Stimulated activated CD8-positive, alpha-beta memory T cell treated with anti-CD3 and anti-CD28 coated beads, Interleukin-7, amount 100 ng/mL, for 48 hours (primary cell): ENCODE data around the gene FILIP1.
"Not testable (repeated sequence)": the region's sequence is repeated elsewhere in the genome, so short reads cannot be mapped to it uniquely, and the experiment has no call there.

Source experiments
- DNase-seq, 2 donors: peaks; one replicate each; pipeline ENCODE4 v3.0.0-alpha.2; 2020; ENCODE audit warnings: low read depth in 1 of 2; ENCODE audit errors: extremely low read depth in 1 of 2

Gene FILIP1

GRCh38 chr6:75422024-75422639 is 71.5 kb downstream of the FILIP1 start:
- no peak for DNase-seq

DNA sequence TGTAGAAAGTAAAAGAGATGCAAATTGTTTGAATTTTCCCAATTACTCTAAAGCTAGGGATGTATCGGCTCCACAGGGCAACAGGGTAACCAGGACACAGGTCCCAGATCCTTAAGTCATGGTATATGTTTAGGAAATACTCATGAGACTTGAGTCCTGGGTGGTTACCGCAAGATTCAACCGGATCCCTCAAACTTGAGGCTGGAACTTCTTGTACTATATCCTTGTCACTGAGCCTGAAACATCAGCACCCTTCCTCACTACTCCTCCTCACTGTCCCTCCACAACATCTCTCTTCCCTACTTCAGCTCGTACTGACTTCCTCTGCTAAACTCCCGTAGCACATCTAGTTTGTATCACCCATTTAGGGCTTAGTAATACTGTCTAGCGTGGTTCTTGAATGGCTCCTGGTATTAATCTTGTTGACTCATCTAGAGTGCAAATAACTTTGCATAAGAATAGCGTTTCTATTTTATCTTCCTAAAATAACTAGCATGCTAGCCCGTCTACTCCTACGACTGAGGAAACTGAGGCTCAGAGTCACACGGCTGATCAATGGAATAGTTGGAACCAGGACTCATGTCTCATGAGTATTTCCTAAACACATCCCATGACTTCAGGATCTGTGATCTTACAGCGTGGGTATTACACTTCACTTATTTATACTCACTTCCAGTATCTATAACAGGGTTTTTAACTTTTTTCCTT is 72.1 kb downstream of the FILIP1 start:
- DNase-seq = no peak

GRCh38 chr6:75419980-75420379 is 73.6 kb downstream of the FILIP1 start:
- no peak for DNase-seq

- no peak for DNase-seq
Observed at GRCh38 chr6:75419416-75419815, 74.2 kb downstream of the FILIP1 start.

- DNase-seq = no peak
Observed at GRCh38 chr6:75418233-75418632, 75.4 kb downstream of the FILIP1 start.

DNA sequence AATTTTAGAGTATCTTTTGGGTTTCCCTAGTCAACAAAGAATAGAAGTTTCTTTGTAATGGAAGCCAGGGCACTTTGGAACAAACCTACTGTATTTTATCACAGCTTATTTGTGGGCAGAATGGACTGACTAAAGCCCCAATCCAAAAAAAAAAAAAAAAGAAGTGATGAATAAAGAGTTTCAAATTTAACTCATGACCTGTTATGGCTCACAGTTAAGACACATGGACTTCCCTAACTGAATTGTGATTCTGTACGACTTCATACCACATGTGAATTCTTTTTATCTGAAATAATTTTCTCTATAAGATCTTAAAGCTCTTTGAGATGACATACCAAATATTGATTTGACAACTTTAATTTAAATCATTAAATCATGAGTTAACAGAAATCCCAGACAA is 77.2 kb downstream of the FILIP1 start:
- DNase-seq = no peak

DNA sequence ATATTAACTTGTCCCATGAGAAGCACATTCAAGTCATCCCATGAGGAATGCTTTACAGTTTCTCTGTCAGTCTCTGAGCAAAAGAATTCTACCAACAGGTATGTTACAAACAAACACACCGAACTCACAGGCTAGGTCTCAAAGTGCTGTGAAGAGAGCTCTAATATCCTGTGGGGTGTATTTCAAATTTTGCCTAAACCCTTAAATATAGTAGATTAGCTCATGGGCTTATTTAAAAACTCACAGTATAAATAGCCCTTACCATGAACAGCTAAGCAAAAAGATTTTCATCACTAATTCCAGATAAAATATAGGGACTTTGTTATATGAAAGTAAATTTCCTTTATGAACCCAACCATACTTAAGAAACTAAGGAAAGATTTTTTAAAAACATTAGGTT is 77.8 kb downstream of the FILIP1 start:
- no peak for DNase-seq

- DNase-seq = no peak
Observed at GRCh38 chr6:75414445-75415021, 79.1 kb downstream of the FILIP1 start.

DNA sequence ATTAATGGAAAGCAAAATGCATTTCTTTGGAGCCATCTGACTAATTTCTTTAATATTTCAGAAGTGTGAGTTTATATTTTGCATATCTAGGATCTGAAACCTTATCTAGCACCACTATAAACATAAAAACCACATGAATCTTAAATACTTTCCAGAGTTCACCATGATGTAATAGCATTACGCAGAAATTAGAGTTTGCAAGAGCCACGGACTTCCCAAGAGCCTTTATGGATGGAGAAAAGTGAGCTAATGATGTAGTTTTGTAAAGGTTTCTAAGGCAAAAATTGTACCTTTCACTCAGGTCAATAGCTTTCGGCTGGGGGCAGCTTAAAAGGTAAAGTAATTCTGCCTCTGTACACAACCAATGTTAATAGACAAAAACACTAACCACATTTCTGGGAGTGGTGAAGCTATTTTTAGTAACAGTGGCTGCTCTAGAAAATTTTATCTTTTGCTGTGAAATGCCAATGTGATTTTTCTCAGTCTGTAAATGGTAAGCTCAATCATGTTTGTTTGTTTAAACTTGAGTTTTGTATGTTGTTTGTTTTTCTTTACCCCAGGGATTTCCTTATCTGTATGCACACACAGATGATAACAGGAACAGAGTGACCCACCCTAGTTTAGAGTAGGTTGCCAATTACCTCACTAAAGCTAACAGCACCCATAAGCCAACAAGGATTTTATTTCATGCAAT is 80.5 kb downstream of the FILIP1 start:
- no peak for DNase-seq

DNA sequence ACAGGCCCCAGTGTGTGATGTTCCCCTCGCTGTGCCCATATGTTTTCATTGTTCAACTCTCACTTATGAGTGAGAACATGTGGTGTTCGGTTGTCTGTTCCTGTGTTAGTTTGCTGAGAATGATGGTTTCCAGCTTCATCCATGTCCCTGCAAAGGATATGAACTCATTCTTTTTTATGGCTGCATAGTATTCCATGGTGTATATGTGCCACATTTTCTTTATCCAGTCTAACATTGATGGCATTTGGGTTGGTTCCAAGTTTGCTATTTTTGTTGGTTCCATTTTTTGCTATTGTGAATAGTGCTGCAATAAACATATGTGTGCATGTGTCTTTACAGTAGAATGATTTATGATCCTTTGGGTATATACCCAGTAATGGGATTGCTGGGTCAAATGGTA is 83.0 kb downstream of the FILIP1 start:
- not testable (repeated sequence) for DNase-seq

DNA sequence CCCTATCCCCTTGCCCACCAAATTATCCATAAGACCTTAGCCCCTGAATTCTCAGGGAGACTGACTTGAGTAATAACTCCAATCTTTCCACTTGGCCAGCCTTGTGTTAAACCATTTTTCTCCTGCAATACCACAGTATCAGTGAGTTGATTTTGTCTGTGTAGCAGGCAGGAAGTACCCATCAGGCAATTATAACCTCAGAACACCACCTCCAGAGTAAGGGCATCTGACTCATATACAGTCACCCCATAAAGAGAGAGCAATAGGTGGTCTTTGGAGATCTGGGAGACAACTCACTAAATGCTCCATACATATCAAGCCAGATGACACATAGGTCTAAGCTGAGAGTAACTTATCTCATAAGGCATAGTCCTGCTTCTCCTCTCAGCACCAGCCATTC is 83.7 kb downstream of the FILIP1 start:
- no peak for DNase-seq

DNA sequence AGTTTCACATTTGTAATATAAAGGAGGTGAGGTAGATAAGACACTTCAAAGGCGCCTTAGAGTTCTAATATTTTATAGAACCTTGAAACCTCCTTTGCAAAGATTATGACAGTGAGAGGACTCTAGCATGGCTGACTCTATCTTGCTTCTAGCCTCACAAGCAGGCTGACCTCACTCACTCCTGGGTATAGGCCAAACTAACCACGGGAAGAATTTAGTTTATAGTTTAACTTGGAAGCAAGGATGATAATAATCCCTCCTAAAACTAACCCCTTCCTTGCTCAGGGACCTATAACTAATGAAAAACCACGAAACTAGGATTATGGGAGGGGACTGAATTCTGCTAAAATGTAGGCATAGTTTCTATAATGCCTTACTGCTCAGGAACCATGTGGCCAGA is 84.3 kb downstream of the FILIP1 start:
- DNase-seq = no peak

DNA sequence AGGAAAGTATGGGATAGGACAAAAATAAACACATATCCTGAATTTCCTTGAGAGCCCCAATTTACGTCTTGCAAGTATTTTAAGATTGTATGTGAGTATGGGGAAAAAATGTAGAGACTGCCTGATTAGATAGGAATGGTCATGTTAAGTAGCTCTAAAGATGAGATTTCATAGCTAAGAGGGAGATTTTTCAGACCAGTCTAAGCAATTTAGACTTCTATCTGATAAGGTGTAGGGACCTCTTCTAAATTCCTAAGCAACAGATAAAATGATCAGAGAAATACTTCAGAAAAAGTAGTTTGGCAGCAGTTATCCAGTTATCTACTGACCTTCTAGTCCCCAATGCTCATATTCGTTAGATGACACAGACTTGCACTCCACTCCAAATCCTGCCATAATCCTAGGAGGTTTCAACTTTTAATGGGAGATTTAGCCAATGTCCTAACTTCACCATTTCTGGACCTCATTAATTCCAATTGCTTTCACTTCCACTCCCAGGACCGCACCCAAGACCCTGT is 90.0 kb downstream of the FILIP1 start:
- no peak for DNase-seq

DNA sequence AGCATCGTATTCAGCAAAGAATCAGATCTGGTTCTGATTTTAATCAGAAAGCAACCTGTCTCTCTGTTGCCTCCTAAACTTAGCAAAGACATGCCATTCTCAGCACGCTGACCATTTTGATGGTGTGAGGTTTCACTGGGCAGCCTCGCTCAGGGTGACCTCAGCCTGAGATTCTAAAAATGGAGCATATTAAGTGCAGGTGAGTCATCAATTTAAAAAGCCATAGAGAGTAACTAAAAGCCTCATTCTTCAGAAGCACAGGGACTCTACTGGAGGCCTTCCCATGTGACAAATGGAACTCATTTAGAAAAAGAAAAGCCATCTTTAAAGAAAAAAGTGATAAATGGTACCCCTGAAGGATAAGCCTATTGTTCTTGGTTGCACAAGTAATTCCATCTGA is 91.3 kb downstream of the FILIP1 start:
- no peak for DNase-seq

GRCh38 chr6:75397656-75398465 is 95.7 kb downstream of the FILIP1 start:
- no peak for DNase-seq

DNA sequence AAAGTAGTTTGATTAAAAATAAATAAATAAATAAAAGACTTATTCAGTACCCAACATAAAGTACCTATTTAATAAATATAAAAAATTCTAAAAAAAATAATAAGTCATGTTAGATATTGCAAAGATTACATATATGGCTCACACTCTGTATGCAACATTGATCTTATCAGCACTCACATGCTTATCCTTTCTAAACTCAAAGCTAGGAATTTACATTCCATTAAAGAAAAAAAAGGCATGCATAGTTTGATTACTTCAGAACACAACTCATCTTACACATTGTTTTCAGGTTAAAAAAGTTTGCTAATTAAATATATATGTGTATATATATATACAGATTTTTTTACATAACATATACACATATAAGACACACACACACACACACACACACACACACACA is 96.4 kb downstream of the FILIP1 start:
- DNase-seq = no peak

- no peak for DNase-seq
Observed at GRCh38 chr6:75396005-75396800, 97.4 kb downstream of the FILIP1 start.

DNA sequence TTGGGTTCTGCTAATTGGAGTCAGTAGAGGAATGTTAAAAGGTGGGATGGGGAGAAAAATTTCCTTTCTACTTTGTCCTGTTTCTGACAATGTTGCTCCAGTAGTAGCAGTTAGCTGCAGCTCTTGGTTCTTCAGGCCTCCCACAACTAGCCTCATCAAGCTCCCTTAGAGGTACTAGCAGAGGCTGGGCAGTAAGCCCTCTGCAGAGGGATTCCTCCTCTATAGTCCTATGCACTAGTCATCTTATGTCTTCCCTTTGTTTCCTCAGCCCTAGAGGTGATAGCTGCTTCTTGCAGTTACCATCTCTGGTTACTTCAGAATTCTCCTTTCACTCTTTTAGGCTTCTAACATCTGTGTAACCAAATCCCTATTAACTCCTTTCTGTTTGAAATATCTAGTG is 99.8 kb downstream of the FILIP1 start:
- no peak for DNase-seq

GRCh38 chr6:75391276-75391675 is 102.3 kb downstream of the FILIP1 start:
- no peak for DNase-seq
